ENCODE data around the gene TMEM260. TPM values are rescaled to one million over a fixed set of nuclear protein-coding genes. Genes with fewer than 3 reads are reported as not detected.
"Not testable (repeated sequence)": the region's sequence is repeated elsewhere in the genome, so short reads cannot be mapped to it uniquely, and the experiment has no call there.

TMEM260 gene
- total RNA-seq, 5 donors from 2014 or later (not counting 1 experiment from before 2014, with no cell fraction given): 24.4 to 31.8 (median 27.0) TPM

GRCh38 chr14:56667290-56667689 lies 87.7 kb downstream of the TMEM260 start:
- not testable (repeated sequence) for H3K27me3 Mint-ChIP-seq

DNA sequence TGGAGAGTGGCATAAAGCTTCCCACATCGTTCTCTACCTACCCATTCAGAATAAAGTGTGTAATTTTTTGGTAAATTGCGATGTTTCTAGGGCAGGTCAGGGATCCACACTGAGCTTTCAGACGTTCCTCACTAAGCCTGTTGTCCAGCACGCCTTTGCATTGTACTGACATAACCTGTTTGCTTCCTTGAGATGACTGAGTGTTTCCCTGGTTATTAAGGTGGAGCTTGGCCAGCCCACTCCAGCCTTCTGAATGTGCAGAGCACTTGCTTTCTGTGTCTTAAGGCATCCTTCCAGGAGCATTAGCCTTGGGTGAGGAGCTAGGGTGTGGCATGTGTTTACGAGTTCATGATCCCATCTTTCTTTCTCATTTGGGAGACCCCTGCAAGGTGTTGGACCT lies 96.4 kb downstream of the TMEM260 start:
- no peak overlapping the region for H3K27ac ChIP-seq (ENCODE audit: low read length)
- no peaks in the 10 kb centered on the region for H3K9me3 ChIP-seq
- no CpG with 5 or more reads among the region's 5 CpGs for WGBS (ENCODE audit: insufficient coverage)
- Mint-ChIP-seq H3K9me3 (peaks cover 0 to 7% (median 0%) of the 10 kb centered on the region in 3 donors), H3K27me3 (peaks cover 0 to 4% of the 10 kb centered on the region in 2 donors), H3K27ac (no peak overlapping the region), H3K4me3 (no peak overlapping the region), H3K4me1 (no peaks in the 10 kb centered on the region), H3K36me3 (no peaks in the 10 kb centered on the region)
- no peak overlapping the region for H3K4me3 ChIP-seq (ENCODE audit: control insufficient read depth in 1 of 2, extremely low read depth in 1 of 2, low read length in 1 of 2)
- peaks cover 2% of the 10 kb centered on the region in 2 experiments for H3K27me3 ChIP-seq (replicated peaks in 1 of 2; ENCODE audit: control insufficient read depth in 2 of 2, extremely low read depth in 1 of 2, insufficient read depth in 2 of 2, low read length in 1 of 2)
- H3K36me3 ChIP-seq (ENCODE audit: control insufficient read depth in 2 of 2, extremely low read depth in 1 of 2, insufficient read depth in 1 of 2, low read length in 1 of 2): no peaks in the 10 kb centered on the region
- no peaks in the 10 kb centered on the region for H3K4me1 ChIP-seq (ENCODE audit: control insufficient read depth in 1 of 2, extremely low read depth in 1 of 2, insufficient read depth in 2 of 2, low read length in 2 of 2)
- ChIA-PET POLR2A (no interaction called here), CTCF (no interaction called here)
- DNase-seq: no peak
- ATAC-seq (replicated peaks in 1 of 4): no peak

More at GRCh38 chr14:56667290-56667689, 87.7 kb downstream of the TMEM260 start:
- H3K27ac Mint-ChIP-seq; H3K4me3 Mint-ChIP-seq; H3K36me3 ChIP-seq (ENCODE audit: control insufficient read depth in 2 of 2, extremely low read depth in 1 of 2, insufficient read depth in 1 of 2, low read length in 1 of 2); H3K4me1 Mint-ChIP-seq; CTCF ChIA-PET; H3K4me3 ChIP-seq (ENCODE audit: control insufficient read depth in 1 of 2, extremely low read depth in 1 of 2, low read length in 1 of 2); H3K27me3 ChIP-seq (replicated peaks in 1 of 2; ENCODE audit: control insufficient read depth in 2 of 2, extremely low read depth in 1 of 2, insufficient read depth in 2 of 2, low read length in 1 of 2); ATAC-seq (replicated peaks in 1 of 4); H3K27ac ChIP-seq (ENCODE audit: low read length); DNase-seq; H3K9me3 ChIP-seq; H3K4me1 ChIP-seq (ENCODE audit: control insufficient read depth in 1 of 2, extremely low read depth in 1 of 2, insufficient read depth in 2 of 2, low read length in 2 of 2); POLR2A ChIA-PET: not testable (repeated sequence)
- H3K9me3 Mint-ChIP-seq: peaks cover 3 to 16% (median 9%) of the 10 kb centered on the region in 3 donors
- H3K36me3 Mint-ChIP-seq: peaks cover 14% of the 10 kb centered on the region
- no CpG with 5 or more reads among the region's 11 CpGs for WGBS (ENCODE audit: insufficient coverage)

- Histone ChIP-seq H3K4me3 (ENCODE audit: control insufficient read depth in 1 of 2, extremely low read depth in 1 of 2, low read length in 1 of 2) (no peak overlapping the region), H3K4me1 (ENCODE audit: control insufficient read depth in 1 of 2, extremely low read depth in 1 of 2, insufficient read depth in 2 of 2, low read length in 2 of 2) (no peaks in the 10 kb centered on the region), H3K9me3 (no peaks in the 10 kb centered on the region), H3K36me3 (ENCODE audit: control insufficient read depth in 2 of 2, extremely low read depth in 1 of 2, insufficient read depth in 1 of 2, low read length in 1 of 2) (no peaks in the 10 kb centered on the region), H3K27ac (ENCODE audit: low read length) (no peak overlapping the region), H3K27me3 (replicated peaks in 1 of 2; ENCODE audit: control insufficient read depth in 2 of 2, extremely low read depth in 1 of 2, insufficient read depth in 2 of 2, low read length in 1 of 2) (peaks cover 2% of the 10 kb centered on the region in 2 experiments)
- ChIA-PET POLR2A (no interaction called here), CTCF (no interaction called here)
- Mint-ChIP-seq H3K4me3 (no peak overlapping the region), H3K4me1 (no peaks in the 10 kb centered on the region), H3K36me3 (no peaks in the 10 kb centered on the region), H3K27ac (no peak overlapping the region), H3K27me3 (peaks cover 0 to 4% of the 10 kb centered on the region in 2 donors), H3K9me3 (peaks cover 0 to 4% (median 0%) of the 10 kb centered on the region in 3 donors)
- WGBS (ENCODE audit: insufficient coverage): no CpG with 5 or more reads among the region's 3 CpGs
- no peak for ATAC-seq (replicated peaks in 1 of 4)
- no peak for DNase-seq
Measured at GRCh38 chr14:56678838-56679237, 99.2 kb downstream of the TMEM260 start.

- no peaks in the 10 kb centered on the region for H3K4me1 Mint-ChIP-seq
- WGBS (ENCODE audit: insufficient coverage): 44% methylated on average over 1 of the region's 4 CpGs
- ChIA-PET POLR2A (no interaction called here), CTCF (interaction anchor here in 1 of 2 donors (0.7 kb wide), 1 partner anchor 57 kb away, joined by 10 read pairs; no protein-coding TSS in a partner anchor)
- no peak for ATAC-seq (replicated peaks in 1 of 4)
- Histone ChIP-seq H3K27me3 (replicated peaks in 1 of 2; ENCODE audit: control insufficient read depth in 2 of 2, extremely low read depth in 1 of 2, insufficient read depth in 2 of 2, low read length in 1 of 2) (no peaks in the 10 kb centered on the region), H3K4me1 (ENCODE audit: control insufficient read depth in 1 of 2, extremely low read depth in 1 of 2, insufficient read depth in 2 of 2, low read length in 2 of 2) (no peaks in the 10 kb centered on the region), H3K4me3 (ENCODE audit: control insufficient read depth in 1 of 2, extremely low read depth in 1 of 2, low read length in 1 of 2) (no peak overlapping the region), H3K36me3 (ENCODE audit: control insufficient read depth in 2 of 2, extremely low read depth in 1 of 2, insufficient read depth in 1 of 2, low read length in 1 of 2) (no peaks in the 10 kb centered on the region), H3K27ac (ENCODE audit: low read length) (no peak overlapping the region), H3K9me3 (no peaks in the 10 kb centered on the region)
- H3K4me3 Mint-ChIP-seq: no peak overlapping the region
- H3K36me3 Mint-ChIP-seq: no peaks in the 10 kb centered on the region
- H3K27ac Mint-ChIP-seq: no peak overlapping the region
- no peaks in the 10 kb centered on the region for H3K9me3 Mint-ChIP-seq
- no peaks in the 10 kb centered on the region for H3K27me3 Mint-ChIP-seq
- DNase-seq: no peak
Measured at GRCh38 chr14:56686416-56686815, 106.8 kb downstream of the TMEM260 start.

DNA sequence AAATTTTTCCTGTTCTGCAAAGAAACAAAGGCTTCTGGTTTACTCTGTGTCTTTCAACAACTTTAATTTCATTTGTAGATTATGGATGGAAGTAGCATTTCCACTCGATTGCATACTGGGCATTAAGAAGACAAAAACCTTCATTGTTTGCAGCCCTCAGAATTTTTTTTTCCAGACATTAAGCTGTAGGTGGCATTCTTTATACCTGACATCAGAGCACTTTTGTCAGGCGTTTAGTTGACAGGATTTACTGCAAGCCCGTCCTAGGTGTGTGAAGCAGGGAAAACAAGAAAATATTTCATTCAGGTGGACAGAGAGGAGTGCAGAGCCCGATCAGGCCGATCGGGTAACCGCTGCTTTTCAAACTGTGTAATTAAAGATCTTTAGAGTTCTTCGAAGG lies 107.5 kb downstream of the TMEM260 start:
- CTCF ChIA-PET: no interaction called here
- Mint-ChIP-seq H3K27me3 (no peaks in the 10 kb centered on the region), H3K27ac (no peak overlapping the region), H3K4me3 (no peak overlapping the region), H3K4me1 (no peaks in the 10 kb centered on the region), H3K9me3 (no peaks in the 10 kb centered on the region), H3K36me3 (no peaks in the 10 kb centered on the region)
- Histone ChIP-seq H3K27ac (ENCODE audit: low read length) (no peak overlapping the region), H3K27me3 (replicated peaks in 1 of 2; ENCODE audit: control insufficient read depth in 2 of 2, extremely low read depth in 1 of 2, insufficient read depth in 2 of 2, low read length in 1 of 2) (no peaks in the 10 kb centered on the region), H3K4me3 (ENCODE audit: control insufficient read depth in 1 of 2, extremely low read depth in 1 of 2, low read length in 1 of 2) (no peak overlapping the region), H3K36me3 (ENCODE audit: control insufficient read depth in 2 of 2, extremely low read depth in 1 of 2, insufficient read depth in 1 of 2, low read length in 1 of 2) (no peaks in the 10 kb centered on the region), H3K9me3 (no peaks in the 10 kb centered on the region), H3K4me1 (ENCODE audit: control insufficient read depth in 1 of 2, extremely low read depth in 1 of 2, insufficient read depth in 2 of 2, low read length in 2 of 2) (no peaks in the 10 kb centered on the region)
- DNase-seq (no peak), ATAC-seq (replicated peaks in 1 of 4) (no peak)
- 83% methylated on average over 2 of the region's 8 CpGs for WGBS (ENCODE audit: insufficient coverage)
- POLR2A ChIA-PET: no interaction called here

DNA sequence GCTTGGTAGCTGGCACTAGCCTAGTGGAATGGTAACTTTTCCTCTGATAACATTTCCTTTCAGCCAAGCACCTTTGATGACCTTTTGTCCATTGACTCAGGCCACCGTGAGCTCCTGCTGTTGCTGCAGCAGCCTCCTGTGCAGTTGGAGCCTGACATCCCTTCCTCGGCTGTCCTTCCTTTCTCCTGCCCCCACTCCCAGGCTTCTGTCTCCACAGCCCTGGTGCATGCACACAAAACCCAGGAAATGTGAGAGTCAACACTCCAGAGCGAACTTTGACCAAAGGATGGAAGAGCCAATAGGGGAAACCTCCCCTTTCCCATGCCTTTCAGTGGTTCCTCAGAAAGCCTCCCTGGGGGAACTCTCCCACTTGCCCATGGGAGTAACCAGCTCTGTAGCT lies 115.0 kb downstream of the TMEM260 start:
- no peaks in the 10 kb centered on the region for H3K9me3 ChIP-seq
- H3K4me3 Mint-ChIP-seq: no peak overlapping the region
- no peak for DNase-seq
- H3K4me1 ChIP-seq (ENCODE audit: control insufficient read depth in 1 of 2, extremely low read depth in 1 of 2, insufficient read depth in 2 of 2, low read length in 2 of 2): no peaks in the 10 kb centered on the region
- H3K4me3 ChIP-seq (ENCODE audit: control insufficient read depth in 1 of 2, extremely low read depth in 1 of 2, low read length in 1 of 2): no peak overlapping the region
- H3K36me3 ChIP-seq (ENCODE audit: control insufficient read depth in 2 of 2, extremely low read depth in 1 of 2, insufficient read depth in 1 of 2, low read length in 1 of 2): no peaks in the 10 kb centered on the region
- no peak overlapping the region for H3K27ac ChIP-seq (ENCODE audit: low read length)
- 86% methylated on average over 3 of the region's 3 CpGs for WGBS (ENCODE audit: insufficient coverage)
- H3K27ac Mint-ChIP-seq: no peak overlapping the region
- peaks cover 0 to 12% of the 10 kb centered on the region in 2 experiments for H3K27me3 ChIP-seq (replicated peaks in 1 of 2; ENCODE audit: control insufficient read depth in 2 of 2, extremely low read depth in 1 of 2, insufficient read depth in 2 of 2, low read length in 1 of 2)
- H3K36me3 Mint-ChIP-seq: no peaks in the 10 kb centered on the region
- H3K4me1 Mint-ChIP-seq: no peaks in the 10 kb centered on the region
- H3K9me3 Mint-ChIP-seq: no peaks in the 10 kb centered on the region
- peaks cover 8 to 25% of the 10 kb centered on the region in 2 donors for H3K27me3 Mint-ChIP-seq
- ChIA-PET CTCF (no interaction called here), POLR2A (no interaction called here)
- ATAC-seq (replicated peaks in 1 of 4): no peak

- CTCF ChIA-PET; ATAC-seq (replicated peaks in 1 of 4); H3K36me3 Mint-ChIP-seq; H3K4me1 Mint-ChIP-seq; H3K4me3 ChIP-seq (ENCODE audit: control insufficient read depth in 1 of 2, extremely low read depth in 1 of 2, low read length in 1 of 2); POLR2A ChIA-PET; H3K4me1 ChIP-seq (ENCODE audit: control insufficient read depth in 1 of 2, extremely low read depth in 1 of 2, insufficient read depth in 2 of 2, low read length in 2 of 2); H3K4me3 Mint-ChIP-seq; H3K9me3 ChIP-seq; H3K9me3 Mint-ChIP-seq; H3K27ac Mint-ChIP-seq; H3K27ac ChIP-seq (ENCODE audit: low read length); DNase-seq; H3K36me3 ChIP-seq (ENCODE audit: control insufficient read depth in 2 of 2, extremely low read depth in 1 of 2, insufficient read depth in 1 of 2, low read length in 1 of 2): not testable (repeated sequence)
- H3K27me3 Mint-ChIP-seq: peaks cover 8 to 25% of the 10 kb centered on the region in 2 donors
- peaks cover 0 to 12% of the 10 kb centered on the region in 2 experiments for H3K27me3 ChIP-seq (replicated peaks in 1 of 2; ENCODE audit: control insufficient read depth in 2 of 2, extremely low read depth in 1 of 2, insufficient read depth in 2 of 2, low read length in 1 of 2)
- WGBS (ENCODE audit: insufficient coverage): 82% methylated on average over 7 of the region's 9 CpGs
Measured at GRCh38 chr14:56695216-56695615, 115.6 kb downstream of the TMEM260 start.
